A549 (cell line): Measurements from ENCODE around the gene FNDC3A.
"Not testable (repeated sequence)": the region's sequence is repeated elsewhere in the genome, so short reads cannot be mapped to it uniquely, and the experiment has no call there.

Source experiments
- EHMT2 ChIP-seq: fragments of 200-600 bp; sonication (generic); IDR thresholded peaks from 2 replicates; pipeline ENCODE4 v1.6.1; 2016; ENCODE audit warnings: antibody characterized with exemption, low read depth, mild to moderate bottlenecking, moderate library complexity
- HDAC2 ChIP-seq: fragments of 200-600 bp; sonication (generic); IDR thresholded peaks from 2 replicates; pipeline ENCODE4 v1.6.1; 2016
- POLR2A ChIP-seq: IDR thresholded peaks from 2 replicates; pipeline ENCODE4 v1.6.1; 2012; ENCODE audit warnings: mild to moderate bottlenecking, low read length
- RCOR1 ChIP-seq: fragments of 150-350 bp; IDR thresholded peaks from 2 replicates; pipeline ENCODE4 v1.6.1; 2014; ENCODE audit warnings: antibody characterized with exemption, low read length, low read depth
- RNF2 ChIP-seq: fragments of 200-600 bp; sonication (generic); IDR thresholded peaks from 2 replicates; pipeline ENCODE4 v1.6.1; 2016; ENCODE audit warnings: low read depth, mild to moderate bottlenecking, antibody characterized with exemption, moderate library complexity, borderline replicate concordance
- TF ChIP-seq, protein P1 (sequence below): fragments of >200 bp; sonication (Bioruptor Twin); formaldehyde crosslinking; IDR thresholded peaks from 3 replicates; pipeline ENCODE4 v1.5.1; 2016
- TF ChIP-seq, protein P2 (sequence below): IDR thresholded peaks from 2 replicates; pipeline ENCODE4 v1.6.1; 2012
- TF ChIP-seq, protein P3 (sequence below): fragments of 200-600 bp; sonication (generic); IDR thresholded peaks from 2 replicates; pipeline ENCODE4 v1.6.1; 2016; ENCODE audit warnings: antibody characterized with exemption, mild to moderate bottlenecking, moderate library complexity
- TF ChIP-seq, protein P4 (sequence below): fragments of 450-650 bp; IDR thresholded peaks from 2 replicates; pipeline ENCODE4 v1.6.1; 2014; ENCODE audit warnings: antibody characterized with exemption

DNA sequence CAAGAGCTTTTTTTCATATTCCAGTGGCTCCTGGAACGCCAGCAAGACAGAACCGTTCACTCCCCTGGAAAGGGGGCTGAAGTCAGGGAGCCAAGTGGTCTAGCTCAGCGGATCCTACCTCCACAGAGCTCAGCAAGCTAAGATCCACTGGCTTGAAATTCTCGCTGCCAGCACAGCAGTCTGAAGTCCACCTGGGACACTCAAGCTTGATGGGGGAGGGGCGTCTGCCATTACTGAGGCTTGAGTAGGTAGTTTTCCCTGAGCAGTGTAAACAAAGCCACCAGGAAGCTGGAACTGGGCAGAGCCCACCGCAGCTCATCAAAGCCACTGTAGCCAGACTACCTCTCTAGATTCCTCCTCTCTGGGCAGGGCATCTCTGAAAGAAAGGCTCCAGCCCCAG, 142.7 kb downstream of the FNDC3A start:
- TF ChIP-seq, protein P1, sequence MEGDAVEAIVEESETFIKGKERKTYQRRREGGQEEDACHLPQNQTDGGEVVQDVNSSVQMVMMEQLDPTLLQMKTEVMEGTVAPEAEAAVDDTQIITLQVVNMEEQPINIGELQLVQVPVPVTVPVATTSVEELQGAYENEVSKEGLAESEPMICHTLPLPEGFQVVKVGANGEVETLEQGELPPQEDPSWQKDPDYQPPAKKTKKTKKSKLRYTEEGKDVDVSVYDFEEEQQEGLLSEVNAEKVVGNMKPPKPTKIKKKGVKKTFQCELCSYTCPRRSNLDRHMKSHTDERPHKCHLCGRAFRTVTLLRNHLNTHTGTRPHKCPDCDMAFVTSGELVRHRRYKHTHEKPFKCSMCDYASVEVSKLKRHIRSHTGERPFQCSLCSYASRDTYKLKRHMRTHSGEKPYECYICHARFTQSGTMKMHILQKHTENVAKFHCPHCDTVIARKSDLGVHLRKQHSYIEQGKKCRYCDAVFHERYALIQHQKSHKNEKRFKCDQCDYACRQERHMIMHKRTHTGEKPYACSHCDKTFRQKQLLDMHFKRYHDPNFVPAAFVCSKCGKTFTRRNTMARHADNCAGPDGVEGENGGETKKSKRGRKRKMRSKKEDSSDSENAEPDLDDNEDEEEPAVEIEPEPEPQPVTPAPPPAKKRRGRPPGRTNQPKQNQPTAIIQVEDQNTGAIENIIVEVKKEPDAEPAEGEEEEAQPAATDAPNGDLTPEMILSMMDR, result not testable (repeated sequence)
- not testable (repeated sequence) for TF ChIP-seq POLR2A, EHMT2, RNF2, HDAC2, RCOR1
- TF ChIP-seq, protein P2, sequence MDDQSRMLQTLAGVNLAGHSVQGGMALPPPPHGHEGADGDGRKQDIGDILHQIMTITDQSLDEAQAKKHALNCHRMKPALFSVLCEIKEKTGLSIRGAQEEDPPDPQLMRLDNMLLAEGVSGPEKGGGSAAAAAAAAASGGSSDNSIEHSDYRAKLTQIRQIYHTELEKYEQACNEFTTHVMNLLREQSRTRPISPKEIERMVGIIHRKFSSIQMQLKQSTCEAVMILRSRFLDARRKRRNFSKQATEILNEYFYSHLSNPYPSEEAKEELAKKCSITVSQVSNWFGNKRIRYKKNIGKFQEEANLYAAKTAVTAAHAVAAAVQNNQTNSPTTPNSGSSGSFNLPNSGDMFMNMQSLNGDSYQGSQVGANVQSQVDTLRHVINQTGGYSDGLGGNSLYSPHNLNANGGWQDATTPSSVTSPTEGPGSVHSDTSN, result not testable (repeated sequence)
- TF ChIP-seq, protein P3, sequence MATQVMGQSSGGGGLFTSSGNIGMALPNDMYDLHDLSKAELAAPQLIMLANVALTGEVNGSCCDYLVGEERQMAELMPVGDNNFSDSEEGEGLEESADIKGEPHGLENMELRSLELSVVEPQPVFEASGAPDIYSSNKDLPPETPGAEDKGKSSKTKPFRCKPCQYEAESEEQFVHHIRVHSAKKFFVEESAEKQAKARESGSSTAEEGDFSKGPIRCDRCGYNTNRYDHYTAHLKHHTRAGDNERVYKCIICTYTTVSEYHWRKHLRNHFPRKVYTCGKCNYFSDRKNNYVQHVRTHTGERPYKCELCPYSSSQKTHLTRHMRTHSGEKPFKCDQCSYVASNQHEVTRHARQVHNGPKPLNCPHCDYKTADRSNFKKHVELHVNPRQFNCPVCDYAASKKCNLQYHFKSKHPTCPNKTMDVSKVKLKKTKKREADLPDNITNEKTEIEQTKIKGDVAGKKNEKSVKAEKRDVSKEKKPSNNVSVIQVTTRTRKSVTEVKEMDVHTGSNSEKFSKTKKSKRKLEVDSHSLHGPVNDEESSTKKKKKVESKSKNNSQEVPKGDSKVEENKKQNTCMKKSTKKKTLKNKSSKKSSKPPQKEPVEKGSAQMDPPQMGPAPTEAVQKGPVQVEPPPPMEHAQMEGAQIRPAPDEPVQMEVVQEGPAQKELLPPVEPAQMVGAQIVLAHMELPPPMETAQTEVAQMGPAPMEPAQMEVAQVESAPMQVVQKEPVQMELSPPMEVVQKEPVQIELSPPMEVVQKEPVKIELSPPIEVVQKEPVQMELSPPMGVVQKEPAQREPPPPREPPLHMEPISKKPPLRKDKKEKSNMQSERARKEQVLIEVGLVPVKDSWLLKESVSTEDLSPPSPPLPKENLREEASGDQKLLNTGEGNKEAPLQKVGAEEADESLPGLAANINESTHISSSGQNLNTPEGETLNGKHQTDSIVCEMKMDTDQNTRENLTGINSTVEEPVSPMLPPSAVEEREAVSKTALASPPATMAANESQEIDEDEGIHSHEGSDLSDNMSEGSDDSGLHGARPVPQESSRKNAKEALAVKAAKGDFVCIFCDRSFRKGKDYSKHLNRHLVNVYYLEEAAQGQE, result not testable (repeated sequence)
- TF ChIP-seq, protein P4, sequence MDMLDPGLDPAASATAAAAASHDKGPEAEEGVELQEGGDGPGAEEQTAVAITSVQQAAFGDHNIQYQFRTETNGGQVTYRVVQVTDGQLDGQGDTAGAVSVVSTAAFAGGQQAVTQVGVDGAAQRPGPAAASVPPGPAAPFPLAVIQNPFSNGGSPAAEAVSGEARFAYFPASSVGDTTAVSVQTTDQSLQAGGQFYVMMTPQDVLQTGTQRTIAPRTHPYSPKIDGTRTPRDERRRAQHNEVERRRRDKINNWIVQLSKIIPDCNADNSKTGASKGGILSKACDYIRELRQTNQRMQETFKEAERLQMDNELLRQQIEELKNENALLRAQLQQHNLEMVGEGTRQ, result not testable (repeated sequence)
